Measurements from ENCODE around the gene AARSD1. TPM values are rescaled to one million over a fixed set of nuclear protein-coding genes. Genes with fewer than 3 reads are reported as not detected.
"Not testable (repeated sequence)": the region's sequence is repeated elsewhere in the genome, so short reads cannot be mapped to it uniquely, and the experiment has no call there.

The AARSD1 gene
- polyA plus RNA-seq, 1 donor = 59.4 TPM

- Histone ChIP-seq H3K36me3 (ENCODE audit: control insufficient read depth, insufficient read depth, low read length) (peaks cover 4% of the 10 kb centered on the region), H3K4me1 (ENCODE audit: control insufficient read depth, insufficient read depth, low read length) (peaks cover 13% of the 10 kb centered on the region), H3K27ac (ENCODE audit: low read length) (peak overlapping the region; percentile 85), H3K27me3 (ENCODE audit: control insufficient read depth, insufficient read depth, low read length) (no peaks in the 10 kb centered on the region), H3K9me3 (ENCODE audit: control insufficient read depth, low read depth, low read length) (no peaks in the 10 kb centered on the region), H3K4me3 (ENCODE audit: low read length) (peak overlapping the region; percentile 91)
- DNase-seq = peak; percentile 43 to 75
- no CpG with 5 or more reads among the region's 67 CpGs for WGBS (ENCODE audit: insufficient coverage, low lambda C conversion rate)
Measured at GRCh38 chr17:42980766-42981397, 16.6 kb upstream of the AARSD1 start.

- H3K4me3 ChIP-seq (ENCODE audit: low read length) = peak within 1 kb of the TSS; percentile 91
- no peaks in the 10 kb centered on the region for H3K36me3 ChIP-seq (ENCODE audit: control insufficient read depth, insufficient read depth, low read length)
- peaks cover 13% of the 10 kb centered on the region for H3K4me1 ChIP-seq (ENCODE audit: control insufficient read depth, insufficient read depth, low read length)
- DNase-seq = peak; percentile 95
- peak within 1 kb of the TSS; percentile 85 for H3K27ac ChIP-seq (ENCODE audit: low read length)
- no peaks in the 10 kb centered on the region for H3K9me3 ChIP-seq (ENCODE audit: control insufficient read depth, low read depth, low read length)
- WGBS (ENCODE audit: insufficient coverage, low lambda C conversion rate) = no CpG with 5 or more reads among the region's 39 CpGs
- H3K27me3 ChIP-seq (ENCODE audit: control insufficient read depth, insufficient read depth, low read length) = no peaks in the 10 kb centered on the region
Measured at GRCh38 chr17:42980274-42980765, 16.1 kb upstream of the AARSD1 start, which contains the start of gene RUNDC1. RUNDC1 (plus strand) TSS chr17:42980565; CDS start chr17:42980577, 12 bp downstream.

GRCh38 chr17:42979511-42980273, 15.4 kb upstream of the AARSD1 start, which contains the start of gene PTGES3L:
PTGES3L (minus strand) TSS chr17:42980080; CDS start chr17:42980053, 27 bp downstream.
- Histone ChIP-seq H3K27ac (ENCODE audit: low read length) (peak within 1 kb of the TSS; percentile 85), H3K9me3 (ENCODE audit: control insufficient read depth, low read depth, low read length) (no peaks in the 10 kb centered on the region), H3K27me3 (ENCODE audit: control insufficient read depth, insufficient read depth, low read length) (no peaks in the 10 kb centered on the region), H3K36me3 (ENCODE audit: control insufficient read depth, insufficient read depth, low read length) (no peaks in the 10 kb centered on the region), H3K4me3 (ENCODE audit: low read length) (peak within 1 kb of the TSS; percentile 91), H3K4me1 (ENCODE audit: control insufficient read depth, insufficient read depth, low read length) (peaks cover 13% of the 10 kb centered on the region)
- DNase-seq = peak; percentile 36 to 73
- no CpG with 5 or more reads among the region's 21 CpGs for WGBS (ENCODE audit: insufficient coverage, low lambda C conversion rate)

GRCh38 chr17:42975701-42976100, 11.4 kb upstream of the AARSD1 start:
- WGBS (ENCODE audit: insufficient coverage, low lambda C conversion rate) = 98% methylated on average over 7 of the region's 16 CpGs
- not testable (repeated sequence) for H3K27ac ChIP-seq (ENCODE audit: low read length); H3K27me3 ChIP-seq (ENCODE audit: control insufficient read depth, insufficient read depth, low read length); DNase-seq; H3K9me3 ChIP-seq (ENCODE audit: control insufficient read depth, low read depth, low read length); H3K36me3 ChIP-seq (ENCODE audit: control insufficient read depth, insufficient read depth, low read length); H3K4me1 ChIP-seq (ENCODE audit: control insufficient read depth, insufficient read depth, low read length); H3K4me3 ChIP-seq (ENCODE audit: low read length)

- H3K4me1 ChIP-seq (ENCODE audit: control insufficient read depth, insufficient read depth, low read length) = peaks cover 5% of the 10 kb centered on the region
Measured at GRCh38 chr17:42975265-42975664, 11.0 kb upstream of the AARSD1 start.

GRCh38 chr17:42973323-42973722, 9.1 kb upstream of the AARSD1 start:
- no CpG with 5 or more reads among the region's 18 CpGs for WGBS (ENCODE audit: insufficient coverage, low lambda C conversion rate)
- H3K27me3 ChIP-seq (ENCODE audit: control insufficient read depth, insufficient read depth, low read length); H3K27ac ChIP-seq (ENCODE audit: low read length); H3K4me3 ChIP-seq (ENCODE audit: low read length); DNase-seq; H3K4me1 ChIP-seq (ENCODE audit: control insufficient read depth, insufficient read depth, low read length); H3K9me3 ChIP-seq (ENCODE audit: control insufficient read depth, low read depth, low read length); H3K36me3 ChIP-seq (ENCODE audit: control insufficient read depth, insufficient read depth, low read length): not testable (repeated sequence)

More at GRCh38 chr17:42975265-42975664, 11.0 kb upstream of the AARSD1 start:
- Histone ChIP-seq H3K9me3 (ENCODE audit: control insufficient read depth, low read depth, low read length) (no peaks in the 10 kb centered on the region), H3K4me3 (ENCODE audit: low read length) (no peak overlapping the region), H3K36me3 (ENCODE audit: control insufficient read depth, insufficient read depth, low read length) (no peaks in the 10 kb centered on the region), H3K27ac (ENCODE audit: low read length) (no peak overlapping the region), H3K27me3 (ENCODE audit: control insufficient read depth, insufficient read depth, low read length) (no peaks in the 10 kb centered on the region)
- WGBS (ENCODE audit: insufficient coverage, low lambda C conversion rate) = 21% methylated on average over 2 of the region's 2 CpGs
- DNase-seq = no peak

- no peaks in the 10 kb centered on the region for H3K4me1 ChIP-seq (ENCODE audit: control insufficient read depth, insufficient read depth, low read length)
- no peaks in the 10 kb centered on the region for H3K36me3 ChIP-seq (ENCODE audit: control insufficient read depth, insufficient read depth, low read length)
- H3K4me3 ChIP-seq (ENCODE audit: low read length) = no peak overlapping the region
- WGBS (ENCODE audit: insufficient coverage, low lambda C conversion rate) = no CpG with 5 or more reads among the region's 5 CpGs
- H3K9me3 ChIP-seq (ENCODE audit: control insufficient read depth, low read depth, low read length) = no peaks in the 10 kb centered on the region
- H3K27me3 ChIP-seq (ENCODE audit: control insufficient read depth, insufficient read depth, low read length) = no peaks in the 10 kb centered on the region
- H3K27ac ChIP-seq (ENCODE audit: low read length) = no peak overlapping the region
- DNase-seq = no peak
Measured at GRCh38 chr17:42971589-42971988, 7.3 kb upstream of the AARSD1 start.

- no peaks in the 10 kb centered on the region for H3K27me3 ChIP-seq (ENCODE audit: control insufficient read depth, insufficient read depth, low read length)
- H3K36me3 ChIP-seq (ENCODE audit: control insufficient read depth, insufficient read depth, low read length) = no peaks in the 10 kb centered on the region
- H3K4me3 ChIP-seq (ENCODE audit: low read length) = no peak overlapping the region
- no peaks in the 10 kb centered on the region for H3K4me1 ChIP-seq (ENCODE audit: control insufficient read depth, insufficient read depth, low read length)
- DNase-seq = no peak
- no CpG with 5 or more reads among the region's 5 CpGs for WGBS (ENCODE audit: insufficient coverage, low lambda C conversion rate)
- H3K9me3 ChIP-seq (ENCODE audit: control insufficient read depth, low read depth, low read length) = no peaks in the 10 kb centered on the region
- no peak overlapping the region for H3K27ac ChIP-seq (ENCODE audit: low read length)
Measured at GRCh38 chr17:42969001-42969581, 4.8 kb upstream of the AARSD1 start.

- no peak overlapping the region for H3K27ac ChIP-seq (ENCODE audit: low read length)
- WGBS (ENCODE audit: insufficient coverage, low lambda C conversion rate) = no CpG with 5 or more reads among the region's 1 CpG
- no peak for DNase-seq
Measured at GRCh38 chr17:42967925-42968324, 3.7 kb upstream of the AARSD1 start.

GRCh38 chr17:42953669-42954068, 10.6 kb downstream of the AARSD1 start:
- no CpG with 5 or more reads among the region's 1 CpG for WGBS (ENCODE audit: insufficient coverage, low lambda C conversion rate)
- peaks cover 77% of the 10 kb centered on the region for H3K36me3 ChIP-seq (ENCODE audit: control insufficient read depth, insufficient read depth, low read length)
- H3K27me3 ChIP-seq (ENCODE audit: control insufficient read depth, insufficient read depth, low read length) = no peaks in the 10 kb centered on the region
- H3K27ac ChIP-seq (ENCODE audit: low read length) = no peak overlapping the region
- no peak overlapping the region for H3K4me3 ChIP-seq (ENCODE audit: low read length)
- no peaks in the 10 kb centered on the region for H3K9me3 ChIP-seq (ENCODE audit: control insufficient read depth, low read depth, low read length)
- DNase-seq = no peak
- H3K4me1 ChIP-seq (ENCODE audit: control insufficient read depth, insufficient read depth, low read length) = no peaks in the 10 kb centered on the region

More at GRCh38 chr17:42967925-42968324, 3.7 kb upstream of the AARSD1 start:
- H3K9me3 ChIP-seq (ENCODE audit: control insufficient read depth, low read depth, low read length) = no peaks in the 10 kb centered on the region
- no peaks in the 10 kb centered on the region for H3K4me1 ChIP-seq (ENCODE audit: control insufficient read depth, insufficient read depth, low read length)
- H3K27me3 ChIP-seq (ENCODE audit: control insufficient read depth, insufficient read depth, low read length) = no peaks in the 10 kb centered on the region
- H3K4me3 ChIP-seq (ENCODE audit: low read length) = no peak overlapping the region
- H3K36me3 ChIP-seq (ENCODE audit: control insufficient read depth, insufficient read depth, low read length) = no peaks in the 10 kb centered on the region

Data from large intestine (tissue), 3 donors.